HepG2 (cell line): Measurements from ENCODE around the gene FRMD5. TPM values are rescaled to one million over a fixed set of nuclear protein-coding genes. Genes with fewer than 3 reads are reported as not detected.

Experiments
- ATAC-seq: fragments of 200-7000 bp; cut with Tn5 transposase; 3 replicates; pipeline ENCODE4 v1.9.1; 2020; ENCODE audit warnings: mild to moderate bottlenecking, moderate library complexity
- BruUV-seq: library from RNA; stranded (reverse); fragments of 400-500 nt; replicated peaks from 2 replicates; lab custom pipeline; 2021; lab: Mats Ljungman, UMichigan
- CTCF ChIA-PET: fragments of 300-600 bp; formaldehyde crosslinking; extraction: SDS; loops from one replicate; lab custom pipeline; 2021; ENCODE audit warnings: low total read pairs, inconsistent platforms, low intra/inter-chr PET ratio; lab: Yijun Ruan, JAX
- POLR2A ChIA-PET: fragments of 350-600 bp; sonication (Branson Sonifier 250); formaldehyde crosslinking; loops from one replicate; lab custom pipeline; 2020; ENCODE audit warnings: antibody characterized with exemption, inconsistent platforms; lab: Yijun Ruan, JAX
- DNase-seq: peaks from one replicate; pipeline ENCODE4 v3.0.0-alpha.2; 2015; ENCODE audit warnings: low spot score
- FAIRE-seq: peaks from 3 replicates; lab custom pipeline; 2011; peaks lifted over from hg19 to GRCh38; lab: Jason Lieb, UNC
- H2AFZ ChIP-seq: one replicate; pipeline ENCODE4 v1.6.1; 2011; ENCODE audit warnings: low read length, inconsistent platforms
- H3K27ac ChIP-seq: fragments of 300-600 bp; 3 replicates; pipeline ENCODE4 v1.8.0; 2011; ENCODE audit warnings: mixed run types, mild to moderate bottlenecking, mixed read lengths, low read length, inconsistent platforms; ENCODE audit not compliant: insufficient read depth; ENCODE audit errors: extremely low read length
- H3K27me3 ChIP-seq, 2 experiments: fragments of 200-600 bp in 1 of 2; 2 replicates in 1 of 2; 3 replicates in 1 of 2; pipeline versions ENCODE4 v1.6.0 to v1.8.0; 2011; ENCODE audit warnings: low read length in 2 of 2, mild to moderate bottlenecking in 2 of 2, moderate library complexity in 2 of 2, inconsistent platforms in 1 of 2; ENCODE audit not compliant: insufficient read depth in 2 of 2, control insufficient read depth in 1 of 2
- H3K36me3 ChIP-seq, 2 experiments: fragments of 200-600 bp in 1 of 2; replicated peaks in 1 of 2; 2 replicates in 1 of 2; 3 replicates in 1 of 2; pipeline versions ENCODE4 v1.5.1 to v1.8.0; 2011; ENCODE audit warnings: low read length in 2 of 2, inconsistent platforms in 1 of 2; ENCODE audit not compliant: insufficient read depth in 2 of 2, control insufficient read depth in 1 of 2
- H3K4me1 ChIP-seq: 2 replicates; pipeline ENCODE4 v1.5.1; 2012; ENCODE audit warnings: low read length, inconsistent platforms; ENCODE audit not compliant: insufficient read depth
- H3K4me2 ChIP-seq: 2 replicates; pipeline ENCODE4 v1.6.0; 2011; ENCODE audit warnings: low read depth, low read length, inconsistent platforms
- H3K4me3 ChIP-seq, 3 experiments: fragments of 200-600 bp in 1 of 3; sonication (generic), shearing (Covaris generic) in 1 of 3; replicated peaks in 1 of 3; 2 replicates each; pipeline ENCODE4 v1.5.1; 2011 to 2016; ENCODE audit warnings: low read length in 3 of 3, inconsistent platforms in 2 of 3, low read depth in 2 of 3, mild to moderate bottlenecking in 2 of 3, control low read depth in 1 of 3, mixed read lengths in 1 of 3; ENCODE audit not compliant: insufficient read depth in 1 of 3
- H3K79me2 ChIP-seq: one replicate; pipeline ENCODE4 v1.6.1; 2011; ENCODE audit warnings: low read length, inconsistent platforms; ENCODE audit not compliant: insufficient read depth
- H3K9ac ChIP-seq: 2 replicates; pipeline ENCODE4 v1.6.0; 2011; ENCODE audit warnings: mild to moderate bottlenecking, low read depth, low read length, inconsistent platforms; ENCODE audit not compliant: insufficient read depth
- H3K9me3 ChIP-seq: 2 replicates; pipeline ENCODE4 v1.5.1; 2012; ENCODE audit warnings: mild to moderate bottlenecking, low read length
- H4K20me1 ChIP-seq: 2 replicates; pipeline ENCODE4 v1.6.0; 2011; ENCODE audit warnings: inconsistent platforms, mild to moderate bottlenecking, low read length, moderate library complexity; ENCODE audit not compliant: insufficient read depth
- CENPBD1 ChIP-seq: sonication (generic); formaldehyde crosslinking; IDR thresholded peaks from 2 replicates; pipeline ENCODE4 v1.8.0; 2022; ENCODE audit warnings: missing genetic modification reagents, low read depth, mild to moderate bottlenecking, borderline replicate concordance
- FOXA1 ChIP-seq, 2 experiments: fragments of 450-650 bp in 1 of 2; sonication (generic) in 1 of 2; formaldehyde crosslinking in 1 of 2; IDR thresholded peaks; 2 replicates each; pipeline versions ENCODE4 v1.4.0 to v1.6.1; 2016 to 2020; ENCODE audit warnings: missing genetic modification reagents in 1 of 2
- GATAD2A ChIP-seq: IDR thresholded peaks from 2 replicates; pipeline ENCODE4 v1.6.1; 2016
- GTF2F1 ChIP-seq: fragments of 150-350 bp; IDR thresholded peaks from 2 replicates; pipeline ENCODE4 v1.6.1; 2014; ENCODE audit warnings: low read length
- HINFP ChIP-seq: sonication (generic); formaldehyde crosslinking; IDR thresholded peaks from 2 replicates; pipeline ENCODE4 v1.4.0; 2020; ENCODE audit warnings: low read depth, mild to moderate bottlenecking, missing genetic modification reagents
- JARID2 ChIP-seq: sonication (generic); formaldehyde crosslinking; IDR thresholded peaks from 2 replicates; pipeline ENCODE4 v1.8.1; 2023; ENCODE audit warnings: missing genetic modification reagents, inconsistent platforms; ENCODE audit not compliant: insufficient replicate concordance
- NR2F2 ChIP-seq: IDR thresholded peaks from 2 replicates; pipeline ENCODE4 v1.6.1; 2012; ENCODE audit warnings: low read depth, inconsistent platforms, borderline replicate concordance
- PCBP2 ChIP-seq: fragments of 200-400 bp; formaldehyde crosslinking; optimal IDR thresholded peaks from 2 replicates; pipeline ENCODE3; 2018; ENCODE audit warnings: low read length, low read depth; ENCODE audit not compliant: poor library complexity, severe bottlenecking
- ZNF12 ChIP-seq: sonication (generic); formaldehyde crosslinking; IDR thresholded peaks from 2 replicates; pipeline ENCODE4 v1.5.0; 2020; ENCODE audit warnings: missing genetic modification reagents
- ZNF709 ChIP-seq: sonication (generic); formaldehyde crosslinking; IDR thresholded peaks from 2 replicates; pipeline ENCODE4 v1.5.0; 2020; ENCODE audit warnings: mild to moderate bottlenecking, missing genetic modification reagents
- WGBS: methylation state at CpG from one replicate; pipeline ENCODE4 v1.1.6; 2017; ENCODE audit warnings: low lambda C conversion rate; 5-methylcytosine and 5-hydroxymethylcytosine counted together
- in situ Hi-C: cut with HindIII; loops from 2 replicates; pipeline ENCODE4 v1.10.0; 2017; ENCODE audit warnings: low pct_unique_long_range_greater_than_20kb; ENCODE audit not compliant: extremely low pct_ligation_motif_present
- intact Hi-C: fragments of 100-400 bp; cut with micrococcal nuclease; formaldehyde crosslinking; loops from one replicate; pipeline ENCODE4 v1.10.0; 2022; ENCODE audit not compliant: unreplicated experiment
- polyA plus RNA-seq, 8 experiments: library from polyadenylated mRNA; depleted of rRNA in 3 of 8; stranded (reverse) in 7 of 8; unstranded in 1 of 8; fragments of >200 nt; fragmentation: Illumina TruSeq in 4 of 8; extraction: Trizol in 4 of 8; gene quantifications; 2 replicates each; pipeline versions ENCODE4 v1.2.1 to v1.2.3, GENCODE V29; 2011 to 2016; ENCODE audit warnings: low read depth in 4 of 8, missing spikeins in 1 of 8, mixed read lengths in 1 of 8; ENCODE audit not compliant: insufficient read depth in 1 of 8
- total RNA-seq, 5 experiments: library from RNA; depleted of rRNA; stranded (reverse); fragments of >200 nt; fragmentation: Illumina TruSeq; extraction: Trizol; gene quantifications; 2 replicates each; pipeline ENCODE4 v1.2.3, GENCODE V29; 2016; ENCODE audit warnings: low read depth in 1 of 5

The FRMD5 gene
- total and polyA plus RNA-seq, 2 of the 13 experiments (the other 11 are each of a cell fraction or from before 2014, with no cell fraction given) = 0.93 to 1.5 TPM

GRCh38 chr15:44045217-44045616 is 149.9 kb downstream of the FRMD5 start:
- Histone ChIP-seq H3K27ac (no peak overlapping the region), H3K4me2 (no peak overlapping the region), H4K20me1 (no peaks in the 10 kb centered on the region), H3K27me3 (no peaks in the 10 kb centered on the region; a peak in 1 of 5 replicates), H3K9me3 (no peaks in the 10 kb centered on the region), H3K79me2 (no peaks in the 10 kb centered on the region), H3K4me3 (no peak overlapping the region), H2AFZ (no peak overlapping the region), H3K9ac (no peak overlapping the region)
- BruUV-seq = no TSS peak
- 5% methylated on average over 3 of the region's 3 CpGs for WGBS
- FAIRE-seq = no peak
- ATAC-seq = no peak
- intact Hi-C loops (no loop called here), in situ Hi-C loops (no loop called here)
- ChIA-PET CTCF (no interaction called here), POLR2A (no interaction called here)
- TF ChIP-seq ZNF12 (CRISPR knock-in tag) (no peak), HINFP (CRISPR knock-in tag) (no peak), CENPBD1 (CRISPR knock-in tag) (no peak), ZNF709 (no peak), JARID2 (CRISPR knock-in tag) (no peak), GTF2F1 (no peak), NR2F2 (no peak), GATAD2A (CRISPR knock-in tag) (no peak)
- TF ChIP-seq, all 625 proteins: peak for 0
- no peak for DNase-seq
- no peaks in the 10 kb centered on the region for H3K36me3 ChIP-seq
- H3K4me1 ChIP-seq = no peaks in the 10 kb centered on the region

GRCh38 chr15:44038755-44039191 is 156.3 kb downstream of the FRMD5 start:
- Histone ChIP-seq H3K4me3 (no peak overlapping the region), H3K79me2 (no peaks in the 10 kb centered on the region), H3K9me3 (no peaks in the 10 kb centered on the region), H3K9ac (no peak overlapping the region), H2AFZ (no peak overlapping the region), H3K4me1 (no peaks in the 10 kb centered on the region), H3K27me3 (no peaks in the 10 kb centered on the region), H4K20me1 (no peaks in the 10 kb centered on the region), H3K27ac (no peak overlapping the region), H3K36me3 (no peaks in the 10 kb centered on the region), H3K4me2 (no peak overlapping the region)
- POLR2A ChIA-PET = no interaction called here
- TF ChIP-seq FOXA1 (IDR thresholded peaks at IDR 0.05) (no peak), FOXA1 (CRISPR knock-in tag; IDR thresholded peaks at IDR 0.05) (0 out of 2 replicates have a peak, but pooled peaks have one; percentile 24), PCBP2 (no peak)
- 0% methylated on average over 3 of the region's 8 CpGs for WGBS
- ATAC-seq (no peak), FAIRE-seq (no peak), DNase-seq (peak; percentile 11)
- intact Hi-C loops = no loop called here
- CTCF ChIA-PET = no interaction called here
- BruUV-seq = no TSS peak
- in situ Hi-C loops = no loop called here
